RWPE2 (cell line): ENCODE data around the gene CD83.

Experiments
- ATAC-seq: fragments of 200-7000 bp; cut with Tn5 transposase; 3 replicates; pipeline ENCODE4 v1.9.1; 2021; ENCODE audit warnings: low read depth
- DNase-seq: peaks from one replicate; pipeline ENCODE4 v3.0.0-alpha.2; 2020; ENCODE audit warnings: low spot score
- H3K27ac ChIP-seq: fragments of 450-650 bp; 2 replicates; pipeline ENCODE4 v1.5.1; 2017; ENCODE audit warnings: mild to moderate bottlenecking; ENCODE audit not compliant: poor library complexity, severe bottlenecking
- H3K27me3 ChIP-seq: fragments of 250-450 bp; sonication (Bioruptor Pico); 2 replicates; pipeline ENCODE4 v1.5.1; 2021; ENCODE audit warnings: mild to moderate bottlenecking, moderate library complexity; ENCODE audit not compliant: insufficient read depth, poor library complexity, severe bottlenecking
- H3K36me3 ChIP-seq: fragments of 250-450 bp; sonication (Bioruptor Pico); 2 replicates; pipeline ENCODE4 v1.5.1; 2020; ENCODE audit warnings: low read depth, mild to moderate bottlenecking, moderate library complexity
- H3K4me1 ChIP-seq: fragments of 250-450 bp; sonication (Bioruptor Pico); 2 replicates; pipeline ENCODE4 v1.5.1; 2021; ENCODE audit warnings: mild to moderate bottlenecking, moderate library complexity; ENCODE audit not compliant: insufficient read depth, poor library complexity, severe bottlenecking
- H3K4me3 ChIP-seq: fragments of 250-450 bp; sonication (Bioruptor Pico); 2 replicates; pipeline ENCODE4 v1.5.1; 2021; ENCODE audit warnings: mild to moderate bottlenecking, moderate library complexity; ENCODE audit not compliant: severe bottlenecking
- H3K9me3 ChIP-seq: fragments of 250-450 bp; sonication (Bioruptor Pico); 2 replicates; pipeline ENCODE4 v1.5.1; 2021; ENCODE audit warnings: mild to moderate bottlenecking, moderate library complexity; ENCODE audit not compliant: severe bottlenecking
- TF ChIP-seq, protein P1 (sequence below): fragments of 450-650 bp; IDR thresholded peaks from one replicate; pipeline ENCODE4 v1.5.1; 2017; ENCODE audit warnings: mild to moderate bottlenecking, moderate library complexity; ENCODE audit not compliant: poor library complexity, severe bottlenecking

CD83 gene

DNA sequence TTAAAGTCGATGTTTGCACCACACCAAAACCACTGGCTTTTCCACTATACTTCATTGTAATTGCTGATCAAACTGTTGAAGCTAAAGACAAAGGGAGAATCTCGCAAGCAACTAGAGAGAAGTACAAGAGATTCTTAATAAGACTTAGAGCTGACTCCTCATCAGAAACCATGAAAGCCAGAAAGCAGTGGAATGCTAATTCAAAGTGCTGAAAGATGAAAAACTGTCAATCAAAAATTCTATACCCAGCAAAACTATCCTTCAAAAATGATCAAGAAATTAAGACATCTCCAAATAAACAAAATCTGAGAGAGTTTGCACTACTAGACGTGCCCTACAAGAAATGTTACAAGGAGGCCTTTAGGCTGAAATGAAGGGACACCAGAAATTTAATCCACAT, 52.6 kb downstream of the CD83 start:
- H3K27me3 ChIP-seq: no peaks in the 10 kb centered on the region
- H3K36me3 ChIP-seq: no peaks in the 10 kb centered on the region
- TF ChIP-seq, protein P1, sequence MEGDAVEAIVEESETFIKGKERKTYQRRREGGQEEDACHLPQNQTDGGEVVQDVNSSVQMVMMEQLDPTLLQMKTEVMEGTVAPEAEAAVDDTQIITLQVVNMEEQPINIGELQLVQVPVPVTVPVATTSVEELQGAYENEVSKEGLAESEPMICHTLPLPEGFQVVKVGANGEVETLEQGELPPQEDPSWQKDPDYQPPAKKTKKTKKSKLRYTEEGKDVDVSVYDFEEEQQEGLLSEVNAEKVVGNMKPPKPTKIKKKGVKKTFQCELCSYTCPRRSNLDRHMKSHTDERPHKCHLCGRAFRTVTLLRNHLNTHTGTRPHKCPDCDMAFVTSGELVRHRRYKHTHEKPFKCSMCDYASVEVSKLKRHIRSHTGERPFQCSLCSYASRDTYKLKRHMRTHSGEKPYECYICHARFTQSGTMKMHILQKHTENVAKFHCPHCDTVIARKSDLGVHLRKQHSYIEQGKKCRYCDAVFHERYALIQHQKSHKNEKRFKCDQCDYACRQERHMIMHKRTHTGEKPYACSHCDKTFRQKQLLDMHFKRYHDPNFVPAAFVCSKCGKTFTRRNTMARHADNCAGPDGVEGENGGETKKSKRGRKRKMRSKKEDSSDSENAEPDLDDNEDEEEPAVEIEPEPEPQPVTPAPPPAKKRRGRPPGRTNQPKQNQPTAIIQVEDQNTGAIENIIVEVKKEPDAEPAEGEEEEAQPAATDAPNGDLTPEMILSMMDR: no peak
- no peak for DNase-seq
- H3K9me3 ChIP-seq: peaks cover 3% of the 10 kb centered on the region
- no peaks in the 10 kb centered on the region for H3K4me1 ChIP-seq
- no peak overlapping the region for H3K27ac ChIP-seq
- H3K4me3 ChIP-seq: no peak overlapping the region
- no peak for ATAC-seq

DNA sequence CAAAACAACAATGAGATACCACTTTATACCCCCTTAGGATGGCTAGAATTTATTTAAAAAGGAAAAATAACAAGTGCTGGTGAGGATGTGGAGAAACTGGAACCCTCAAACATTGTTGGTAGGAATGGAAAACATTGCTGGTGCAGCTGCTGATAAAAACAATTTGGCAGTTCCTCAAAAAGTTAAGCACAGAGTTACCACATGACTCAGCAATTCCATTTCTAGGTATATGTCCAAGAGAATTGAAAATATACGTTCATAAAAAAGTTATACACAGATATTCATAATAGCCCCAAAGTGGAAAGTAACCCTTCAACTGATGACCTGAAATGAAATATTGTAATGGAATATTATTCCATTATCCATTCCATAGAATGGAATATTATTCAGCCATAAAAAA, 55.0 kb downstream of the CD83 start:
- no peaks in the 10 kb centered on the region for H3K27me3 ChIP-seq
- H3K9me3 ChIP-seq: peaks cover 3% of the 10 kb centered on the region
- H3K27ac ChIP-seq: no peak overlapping the region
- no peaks in the 10 kb centered on the region for H3K4me1 ChIP-seq
- DNase-seq (no peak), ATAC-seq (no peak)
- TF ChIP-seq, protein P1: no peak
- H3K4me3 ChIP-seq: no peak overlapping the region
- no peaks in the 10 kb centered on the region for H3K36me3 ChIP-seq

- TF ChIP-seq, protein P1: no peak
- ATAC-seq (no peak), DNase-seq (no peak)
- Histone ChIP-seq H3K9me3 (peaks cover 3% of the 10 kb centered on the region), H3K4me3 (no peak overlapping the region), H3K4me1 (no peaks in the 10 kb centered on the region), H3K27me3 (no peaks in the 10 kb centered on the region), H3K27ac (no peak overlapping the region), H3K36me3 (no peaks in the 10 kb centered on the region)
Observed at GRCh38 chr6:14174226-14174625, 56.7 kb downstream of the CD83 start.

DNA sequence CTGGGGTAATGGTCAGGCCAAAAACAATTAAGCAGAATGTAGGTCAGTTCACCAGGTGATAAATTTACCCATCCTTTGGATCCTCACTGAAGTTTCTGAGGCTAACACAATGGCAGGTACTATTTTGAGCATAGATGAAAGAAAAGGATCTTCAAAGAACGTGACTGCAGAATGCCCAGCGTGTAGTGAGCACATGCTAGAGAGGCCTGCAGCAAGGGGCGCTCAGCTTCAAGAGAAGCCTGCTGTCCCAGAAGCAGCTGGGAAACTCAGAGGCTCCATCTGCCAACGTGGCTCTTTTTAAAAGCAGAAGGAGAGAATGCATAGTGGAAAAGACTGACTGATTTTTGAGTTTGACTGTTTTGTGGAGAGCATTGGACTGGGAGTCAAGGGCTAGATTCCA, 57.4 kb downstream of the CD83 start:
- Histone ChIP-seq H3K4me1 (no peaks in the 10 kb centered on the region), H3K36me3 (no peaks in the 10 kb centered on the region), H3K9me3 (peaks cover 1% of the 10 kb centered on the region), H3K4me3 (no peak overlapping the region), H3K27ac (no peak overlapping the region), H3K27me3 (no peaks in the 10 kb centered on the region)
- no peak for ATAC-seq
- DNase-seq: no peak
- TF ChIP-seq, protein P1: no peak

DNA sequence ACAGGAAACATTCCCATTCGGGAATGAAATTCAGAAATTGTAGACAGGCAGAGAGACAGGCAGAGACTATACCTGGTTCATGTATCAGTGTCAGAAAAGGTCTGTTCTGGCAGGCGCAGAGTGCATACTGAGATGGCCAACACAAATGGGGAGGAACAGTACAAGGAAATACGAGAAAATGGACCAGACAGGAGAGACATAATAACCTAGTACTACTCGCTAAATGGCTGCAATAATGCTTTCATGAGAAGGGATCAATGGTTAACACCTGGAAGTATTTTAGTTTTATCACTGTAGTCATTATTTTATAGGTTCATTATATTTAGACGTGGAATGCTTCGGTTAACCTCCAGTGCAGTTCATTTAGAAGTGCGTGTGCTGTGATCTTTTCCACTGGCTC, 58.9 kb downstream of the CD83 start:
- H3K4me3 ChIP-seq: no peak overlapping the region
- no peaks in the 10 kb centered on the region for H3K4me1 ChIP-seq
- no peak overlapping the region for H3K27ac ChIP-seq
- no peaks in the 10 kb centered on the region for H3K9me3 ChIP-seq
- TF ChIP-seq, protein P1: no peak
- H3K27me3 ChIP-seq: no peaks in the 10 kb centered on the region
- H3K36me3 ChIP-seq: no peaks in the 10 kb centered on the region
- ATAC-seq (no peak), DNase-seq (no peak)
